WI38 (cell line): Measurements from ENCODE around the gene CTRB1.
"Not testable (repeated sequence)": the region's sequence is repeated elsewhere in the genome, so short reads cannot be mapped to it uniquely, and the experiment has no call there.

ENCODE experiments used
- H3K4me3 ChIP-seq: 2 replicates; pipeline ENCODE4 v1.5.1; 2011; ENCODE audit warnings: low read depth, mild to moderate bottlenecking, control low read depth, low read length
- CTCF ChIP-seq: IDR thresholded peaks from 2 replicates; pipeline ENCODE4 v1.5.1; 2012; ENCODE audit warnings: low read depth, mild to moderate bottlenecking, control low read depth, low read length

Gene CTRB1

GRCh38 chr16:75236736-75237397, 18.1 kb downstream of the CTRB1 start:
- no peak for TF ChIP-seq CTCF
- H3K4me3 ChIP-seq, result no peak overlapping the region

- TF ChIP-seq CTCF, result no peak
Observed at GRCh38 chr16:75237398-75238131, 18.8 kb downstream of the CTRB1 start.

GRCh38 chr16:75238132-75238852, 19.5 kb downstream of the CTRB1 start:
- no peak for TF ChIP-seq CTCF
- H3K4me3 ChIP-seq, result no peak overlapping the region

More at GRCh38 chr16:75237398-75238131, 18.8 kb downstream of the CTRB1 start:
- no peak overlapping the region for H3K4me3 ChIP-seq

- no peak for TF ChIP-seq CTCF
Observed at GRCh38 chr16:75238853-75239541, 20.2 kb downstream of the CTRB1 start.

GRCh38 chr16:75239542-75240122, 20.8 kb downstream of the CTRB1 start:
- no peak for TF ChIP-seq CTCF
- no peak overlapping the region for H3K4me3 ChIP-seq

More at GRCh38 chr16:75238853-75239541, 20.2 kb downstream of the CTRB1 start:
- no peak overlapping the region for H3K4me3 ChIP-seq

- not testable (repeated sequence) for H3K4me3 ChIP-seq
Observed at GRCh38 chr16:75240633-75241032, 21.8 kb downstream of the CTRB1 start.

GRCh38 chr16:75241412-75241811, 22.6 kb downstream of the CTRB1 start:
- no peak for TF ChIP-seq CTCF
- H3K4me3 ChIP-seq, result no peak overlapping the region
